PC-3 (cell line): ENCODE measurements around the gene ORC1. TPM values are rescaled to one million over a fixed set of nuclear protein-coding genes. Genes with fewer than 3 reads are reported as not detected.

Experiments
- ATAC-seq: fragments of 200-7000 bp; cut with Tn5 transposase; 2 replicates; pipeline ENCODE4 v1.9.1; 2020; ENCODE audit warnings: mild to moderate bottlenecking, moderate library complexity
- BruUV-seq: library from RNA; stranded (reverse); fragments of 400-500 nt; replicated peaks from 2 replicates; lab custom pipeline; 2021; lab: Mats Ljungman, UMichigan
- CTCF ChIA-PET: fragments of 300-600 bp; sonication (Branson Sonifier 250); formaldehyde crosslinking; loops from one replicate; lab custom pipeline; 2022; ENCODE audit warnings: antibody characterized with exemption; lab: Charles Lee
- POLR2A ChIA-PET: fragments of 300-600 bp; sonication (Branson Sonifier 250); formaldehyde crosslinking; loops from one replicate; lab custom pipeline; 2022; ENCODE audit warnings: antibody characterized with exemption; ENCODE audit not compliant: unreplicated experiment; lab: Charles Lee
- DNase-seq: peaks from one replicate; pipeline ENCODE4 v3.0.0-alpha.2; 2015
- H2AFZ ChIP-seq: fragments of 300-600 bp; sonication (generic); 2 replicates; pipeline ENCODE4 v1.6.0; 2016; ENCODE audit warnings: antibody characterized with exemption, low read length
- H3F3A ChIP-seq: fragments of 300-600 bp; sonication (generic); one replicate; pipeline ENCODE4 v1.6.0; 2017; ENCODE audit warnings: antibody characterized with exemption, low read length, control low read depth, mild to moderate bottlenecking; ENCODE audit not compliant: unreplicated experiment
- H3K27ac ChIP-seq: fragments of 300-600 bp; sonication (generic); 2 replicates; pipeline ENCODE4 v1.5.1; 2016; ENCODE audit warnings: mild to moderate bottlenecking, low read length
- H3K27me3 ChIP-seq: fragments of 300-600 bp; sonication (generic); 2 replicates; pipeline ENCODE4 v1.6.1; 2016; ENCODE audit warnings: low read length, mixed read lengths
- H3K36me3 ChIP-seq: fragments of 300-600 bp; sonication (generic); 2 replicates; pipeline ENCODE4 v1.6.1; 2016; ENCODE audit warnings: low read depth, mixed run types, low read length, mixed read lengths
- H3K4me1 ChIP-seq: fragments of 300-600 bp; sonication (generic); 2 replicates; pipeline ENCODE4 v1.5.1; 2016; ENCODE audit warnings: low read length; ENCODE audit not compliant: insufficient read depth
- H3K4me2 ChIP-seq: fragments of 300-600 bp; sonication (generic); 2 replicates; pipeline ENCODE4 v1.6.0; 2016; ENCODE audit warnings: low read length
- H3K4me3 ChIP-seq: fragments of 300-600 bp; sonication (generic); 2 replicates; pipeline ENCODE4 v1.5.1; 2016; ENCODE audit warnings: mild to moderate bottlenecking, low read length, mixed read lengths
- H3K79me2 ChIP-seq: fragments of 300-600 bp; sonication (generic); 2 replicates; pipeline ENCODE4 v1.6.1; 2017; ENCODE audit warnings: low read length, mixed read lengths
- H3K9ac ChIP-seq: fragments of 300-600 bp; sonication (generic); 2 replicates; pipeline ENCODE4 v1.6.0; 2016; ENCODE audit warnings: mild to moderate bottlenecking, low read length
- H3K9me2 ChIP-seq: fragments of 300-600 bp; sonication (generic); replicated peaks from 2 replicates; pipeline ENCODE4 v1.6.1; 2016; ENCODE audit warnings: mixed run types, low read length, mixed read lengths
- H3K9me3 ChIP-seq: fragments of 300-600 bp; sonication (generic); 2 replicates; pipeline ENCODE4 v1.6.1; 2016; ENCODE audit warnings: low read length, mixed read lengths
- H4K20me1 ChIP-seq: fragments of 300-600 bp; sonication (generic); 2 replicates; pipeline ENCODE4 v1.6.1; 2016; ENCODE audit warnings: low read length, mixed read lengths
- CTCF ChIP-seq: fragments of 300-600 bp; sonication (generic); conservative IDR thresholded peaks from 2 replicates; pipeline ENCODE4 v1.5.1; 2017; ENCODE audit warnings: antibody characterized with exemption, low read depth, mild to moderate bottlenecking, low read length
- EZH2 ChIP-seq: fragments of 300-600 bp; sonication (generic); IDR thresholded peaks from one replicate; pipeline ENCODE4 v1.6.1; 2017; ENCODE audit warnings: antibody characterized with exemption, mild to moderate bottlenecking, low read length; ENCODE audit not compliant: unreplicated experiment
- EZH2phosphoT487 ChIP-seq: fragments of 300-600 bp; sonication (generic); IDR thresholded peaks from 2 replicates; pipeline ENCODE4 v1.6.1; 2018; ENCODE audit warnings: mild to moderate bottlenecking, antibody characterized with exemption, low read length, borderline replicate concordance
- intact Hi-C: fragments of 100-400 bp; cut with micrococcal nuclease; formaldehyde crosslinking; loops from 2 replicates; pipeline ENCODE4 v1.9.0; 2023
- total RNA-seq: library from RNA; depleted of rRNA; stranded (reverse); fragments of >200 nt; gene quantifications from 2 replicates; pipeline ENCODE4 v1.2.3, GENCODE V29; 2014

Gene ORC1
- total RNA-seq, 1 experiment from 2014 or later: 23.7 TPM

GRCh38 chr1:52345252-52345651 lies 59.0 kb downstream of the ORC1 start:
- Histone ChIP-seq H3K4me3 (no peak overlapping the region), H3K27ac (no peak overlapping the region), H3K4me2 (no peak overlapping the region), H3K79me2 (no peaks in the 10 kb centered on the region), H3F3A (no peaks in the 10 kb centered on the region), H3K36me3 (no peaks in the 10 kb centered on the region), H3K27me3 (no peaks in the 10 kb centered on the region), H3K4me1 (peaks cover 7% of the 10 kb centered on the region; the same call in 1 of the 2 replicates), H2AFZ (no peak overlapping the region), H4K20me1 (no peaks in the 10 kb centered on the region), H3K9me3 (no peaks in the 10 kb centered on the region), H3K9ac (no peak overlapping the region), H3K9me2 (no peaks in the 10 kb centered on the region)
- BruUV-seq: no TSS peak
- DNase-seq: peak; percentile 25
- TF ChIP-seq CTCF (no peak), EZH2 (no peak), EZH2phosphoT487 (no peak)
- peak; percentile 80 for ATAC-seq
- ChIA-PET CTCF (no interaction called here), POLR2A (no interaction called here)
- intact Hi-C loops: loop anchor here (5.0 kb wide), 1 partner anchor 218 kb away; no protein-coding TSS in a partner anchor

GRCh38 chr1:52343979-52344378 lies 60.2 kb downstream of the ORC1 start:
- Histone ChIP-seq H3K9me2 (no peaks in the 10 kb centered on the region), H2AFZ (no peak overlapping the region), H3K27me3 (no peaks in the 10 kb centered on the region), H3K79me2 (no peaks in the 10 kb centered on the region), H3K4me3 (no peak overlapping the region), H3K9me3 (no peaks in the 10 kb centered on the region), H3F3A (no peaks in the 10 kb centered on the region), H4K20me1 (no peaks in the 10 kb centered on the region), H3K27ac (no peak overlapping the region), H3K36me3 (no peaks in the 10 kb centered on the region), H3K4me2 (no peak overlapping the region), H3K9ac (no peak overlapping the region), H3K4me1 (peaks cover 5% of the 10 kb centered on the region; the same call in 1 of the 2 replicates)
- intact Hi-C loops: no loop called here
- BruUV-seq: no TSS peak
- no peak for TF ChIP-seq EZH2
- POLR2A ChIA-PET: no interaction called here
- no peak for ATAC-seq
- CTCF ChIA-PET: no interaction called here
- no peak for DNase-seq

- DNase-seq (no peak), ATAC-seq (no peak)
- H3K9ac ChIP-seq: no peak overlapping the region
- POLR2A ChIA-PET: no interaction called here
- H4K20me1 ChIP-seq: no peaks in the 10 kb centered on the region
- H3K4me1 ChIP-seq: peaks cover 5% of the 10 kb centered on the region; the same call in 1 of the 2 replicates
- TF ChIP-seq EZH2phosphoT487: no peak
- H3K4me2 ChIP-seq: no peak overlapping the region
- H3K79me2 ChIP-seq: no peaks in the 10 kb centered on the region
- intact Hi-C loops: no loop called here
- no TSS peak for BruUV-seq
- no peaks in the 10 kb centered on the region for H3K36me3 ChIP-seq
- H3F3A ChIP-seq: no peaks in the 10 kb centered on the region
- CTCF ChIA-PET: no interaction called here
- no peak overlapping the region for H2AFZ ChIP-seq
- no peaks in the 10 kb centered on the region for H3K9me2 ChIP-seq
- H3K9me3 ChIP-seq: no peaks in the 10 kb centered on the region
- no peaks in the 10 kb centered on the region for H3K27me3 ChIP-seq
- H3K4me3 ChIP-seq: no peak overlapping the region
- no peak overlapping the region for H3K27ac ChIP-seq
Measured at GRCh38 chr1:52341655-52342260, 62.5 kb downstream of the ORC1 start.
